H1 (cell line): ENCODE data around the gene NTN5. TPM values are rescaled to one million over a fixed set of nuclear protein-coding genes. Genes with fewer than 3 reads are reported as not detected.

Experiments used
- CTCF ChIA-PET: fragments of 300-600 bp; sonication (Branson Sonifier 250); formaldehyde crosslinking; loops from one replicate; lab custom pipeline; 2021; ENCODE audit not compliant: partially characterized antibody; lab: Charles Lee
- POLR2A ChIA-PET: fragments of 300-600 bp; sonication (Branson Sonifier 250); formaldehyde crosslinking; loops from one replicate; lab custom pipeline; 2021; ENCODE audit warnings: inconsistent platforms; ENCODE audit not compliant: partially characterized antibody; lab: Charles Lee
- DNase-seq, 2 experiments: peaks; one replicate each; pipeline versions ENCODE4 v3.0.0 to v3.0.0-alpha.2; 2010 to 2022; ENCODE audit warnings: low spot score in 2 of 2, low read depth in 1 of 2, mixed read lengths in 1 of 2
- FAIRE-seq: peaks from 2 replicates; lab custom pipeline; 2011; peaks lifted over from hg19 to GRCh38; lab: Jason Lieb, UNC
- H2AFZ ChIP-seq: 2 replicates; pipeline ENCODE4 v1.8.1; 2012; ENCODE audit warnings: low read length, inconsistent platforms
- H2AK5ac ChIP-seq: 2 replicates; pipeline ENCODE4 v1.6.1; 2013; ENCODE audit warnings: low read depth, low read length
- H2BK120ac ChIP-seq: replicated peaks from 2 replicates; pipeline ENCODE3; 2013; ENCODE audit warnings: low read depth, low read length, inconsistent platforms
- H2BK12ac ChIP-seq: 2 replicates; pipeline ENCODE4 v1.6.1; 2013; ENCODE audit warnings: low read depth, low read length
- H2BK15ac ChIP-seq: 2 replicates; pipeline ENCODE4 v1.6.1; 2013; ENCODE audit warnings: low read length
- H2BK20ac ChIP-seq: 2 replicates; pipeline ENCODE4 v1.6.1; 2013; ENCODE audit warnings: low read length
- H2BK5ac ChIP-seq: 2 replicates; pipeline ENCODE4 v1.6.1; 2013; ENCODE audit warnings: low read depth, low read length
- H3K14ac ChIP-seq: 2 replicates; pipeline ENCODE4 v1.6.1; 2013; ENCODE audit warnings: inconsistent platforms; ENCODE audit not compliant: insufficient read length
- H3K18ac ChIP-seq: 2 replicates; pipeline ENCODE4 v1.6.1; 2013; ENCODE audit warnings: low read length; ENCODE audit errors: extremely low read depth
- H3K23ac ChIP-seq: 2 replicates; pipeline ENCODE4 v1.6.1; 2013; ENCODE audit warnings: inconsistent platforms; ENCODE audit not compliant: insufficient read length
- H3K23me2 ChIP-seq: 2 replicates; pipeline ENCODE4 v1.6.1; 2013; ENCODE audit warnings: low read depth, low read length
- H3K27ac ChIP-seq: 2 replicates; pipeline ENCODE4 v1.6.1; 2011; ENCODE audit warnings: low read depth, low read length, inconsistent platforms
- H3K27me3 ChIP-seq, 4 experiments: replicated peaks in 1 of 4; 1 replicate in 1 of 4; 2 replicates in 3 of 4; pipeline versions ENCODE4 v1.6.1 to v1.8.1; 2011 to 2013; ENCODE audit warnings: low read length in 3 of 4, mild to moderate bottlenecking in 3 of 4, inconsistent platforms in 2 of 4, mixed read lengths in 2 of 4, moderate library complexity in 1 of 4; ENCODE audit not compliant: control insufficient read depth in 3 of 4, insufficient read depth in 3 of 4; ENCODE audit errors: extremely low read depth in 1 of 4
- H3K36me3 ChIP-seq, 4 experiments: 2 replicates each; pipeline versions ENCODE4 v1.6.1 to v1.8.1; 2011 to 2013; ENCODE audit warnings: mild to moderate bottlenecking in 4 of 4, low read length in 3 of 4, moderate library complexity in 2 of 4, control low read depth in 1 of 4, inconsistent platforms in 1 of 4; ENCODE audit not compliant: insufficient read depth in 4 of 4, control insufficient read depth in 2 of 4
- H3K4ac ChIP-seq: replicated peaks from 2 replicates; pipeline ENCODE3; 2013; ENCODE audit warnings: low read length, low read depth, mixed read lengths, inconsistent platforms; ENCODE audit not compliant: insufficient read length
- H3K4me1 ChIP-seq, 4 experiments: replicated peaks in 1 of 4; 1 replicate in 1 of 4; 2 replicates in 3 of 4; pipeline versions ENCODE4 v1.6.1 to v1.8.1; 2011 to 2013; ENCODE audit warnings: low read length in 3 of 4, inconsistent platforms in 2 of 4, mixed read lengths in 1 of 4; ENCODE audit not compliant: insufficient read depth in 4 of 4, control insufficient read depth in 3 of 4
- H3K4me2 ChIP-seq, 2 experiments: 2 replicates each; pipeline versions ENCODE4 v1.6.1 to v1.8.1; 2011 to 2013; ENCODE audit warnings: low read depth in 2 of 2, low read length in 2 of 2, control low read depth in 1 of 2, inconsistent platforms in 1 of 2, mild to moderate bottlenecking in 1 of 2; ENCODE audit not compliant: insufficient read depth in 1 of 2
- H3K4me3 ChIP-seq, 4 experiments: fragments of 200-600, 300-600 bp in 1 of 4; sonication (generic), shearing (Covaris generic), sonication (Bioruptor Twin) in 1 of 4; 2 replicates each; pipeline versions ENCODE4 v1.5.1 to v1.8.1; 2011 to 2016; ENCODE audit warnings: low read length in 4 of 4, low read depth in 3 of 4, control low read depth in 2 of 4, inconsistent platforms in 2 of 4, mild to moderate bottlenecking in 2 of 4, mixed read lengths in 1 of 4, moderate library complexity in 1 of 4; ENCODE audit not compliant: insufficient read depth in 2 of 4; ENCODE audit errors: extremely low read depth in 1 of 4
- H3K56ac ChIP-seq: replicated peaks from 2 replicates; pipeline ENCODE3; 2013; ENCODE audit warnings: low read depth, mild to moderate bottlenecking, mixed read lengths, low read length, inconsistent platforms; ENCODE audit not compliant: insufficient read length
- H3K79me1 ChIP-seq: 2 replicates; pipeline ENCODE4 v1.6.1; 2013; ENCODE audit warnings: low read depth, low read length, control low read depth
- H3K79me2 ChIP-seq, 2 experiments: 2 replicates each; pipeline versions ENCODE4 v1.6.1 to v1.8.1; 2012 to 2013; ENCODE audit warnings: low read length in 2 of 2, mild to moderate bottlenecking in 2 of 2, inconsistent platforms in 1 of 2; ENCODE audit not compliant: insufficient read depth in 2 of 2, control insufficient read depth in 1 of 2
- H3K9ac ChIP-seq, 4 experiments: replicated peaks in 1 of 4; 1 replicate in 1 of 4; 2 replicates in 3 of 4; pipeline versions ENCODE4 v1.6.1 to v1.8.1; 2011 to 2013; ENCODE audit warnings: low read depth in 3 of 4, low read length in 3 of 4, control low read depth in 2 of 4, mild to moderate bottlenecking in 2 of 4, moderate library complexity in 2 of 4, inconsistent platforms in 1 of 4; ENCODE audit errors: extremely low read depth in 1 of 4
- H3K9me3 ChIP-seq, 2 experiments: 2 replicates each; pipeline versions ENCODE4 v1.6.1 to v1.8.1; 2012 to 2013; ENCODE audit warnings: mild to moderate bottlenecking in 2 of 2, moderate library complexity in 2 of 2, control low read depth in 1 of 2, inconsistent platforms in 1 of 2, low read depth in 1 of 2, low read length in 1 of 2, mixed read lengths in 1 of 2; ENCODE audit not compliant: insufficient read depth in 2 of 2
- H4K20me1 ChIP-seq, 2 experiments: replicated peaks in 1 of 2; 2 replicates each; pipeline versions ENCODE3 to v1.8.1; 2011 to 2013; ENCODE audit warnings: inconsistent platforms in 2 of 2, low read length in 2 of 2, mild to moderate bottlenecking in 1 of 2; ENCODE audit not compliant: insufficient read depth in 2 of 2, control insufficient read depth in 1 of 2
- H4K5ac ChIP-seq: 2 replicates; pipeline ENCODE4 v1.6.1; 2013; ENCODE audit warnings: low read length, low read depth, mixed read lengths, inconsistent platforms; ENCODE audit not compliant: insufficient read length
- H4K8ac ChIP-seq: 2 replicates; pipeline ENCODE4 v1.8.0; 2013; ENCODE audit warnings: mild to moderate bottlenecking, moderate library complexity, low read length, inconsistent platforms; ENCODE audit not compliant: insufficient read depth; ENCODE audit errors: extremely low read depth
- H4K91ac ChIP-seq: replicated peaks from 2 replicates; pipeline ENCODE3; 2013; ENCODE audit warnings: low read length, mixed read lengths, inconsistent platforms; ENCODE audit not compliant: insufficient read length
- POLR2AphosphoS5 ChIP-seq: IDR thresholded peaks from 2 replicates; pipeline ENCODE4 v1.6.1; 2011; ENCODE audit warnings: low read depth, low read length
- POU5F1 ChIP-seq: IDR thresholded peaks from 2 replicates; pipeline ENCODE4 v1.6.1; 2011; ENCODE audit warnings: low read depth, mild to moderate bottlenecking, low read length, moderate library complexity
- WGBS, 2 experiments: shearing (Covaris generic) in 1 of 2; methylation state at CpG; one replicate each; pipeline versions ENCODE4 v1.1.6 to v1.1.7; 2013 to 2015; ENCODE audit warnings: low lambda C conversion rate in 2 of 2, mixed read lengths in 2 of 2, inconsistent platforms in 1 of 2, low coverage in 1 of 2, missing lambda C conversion rate in 1 of 2; ENCODE audit not compliant: insufficient replicate concordance in 2 of 2, insufficient coverage in 1 of 2, insufficient read length in 1 of 2; ENCODE audit errors: extremely low coverage in 1 of 2, missing lambda C conversion rate in 1 of 2; 5-methylcytosine and 5-hydroxymethylcytosine counted together
- polyA plus RNA-seq, 7 experiments: library from polyadenylated mRNA; depleted of rRNA in 3 of 7; stranded (reverse) in 5 of 7; unstranded in 2 of 7; fragments of >200 nt in 5 of 7; fragments of 200-250 nt in 2 of 7; gene quantifications; 1 replicate in 5 of 7; 2 replicates in 1 of 7; 4 replicates in 1 of 7; pipeline versions ENCODE4 v1.2.1 to v1.2.3, GENCODE V29; 2011 to 2013; ENCODE audit warnings: missing spikeins in 2 of 7, mixed read lengths in 2 of 7
- total RNA-seq: library from RNA; stranded (reverse); fragmentation: NEBNext Ultra II Directional; extraction: Animal tissue kit (Norgen Biotek cat#: 25700); gene quantifications from 2 replicates; pipeline ENCODE4 v1.2.1, GENCODE V29; 2021

Gene NTN5
- total and polyA plus RNA-seq, 2 of the 8 experiments (the other 6 are each of a cell fraction or from before 2014, with no cell fraction given) = 0.47 to 0.85 TPM

- Histone ChIP-seq H3K36me3 (peaks cover 0 to 6% (median under 1%) of the 10 kb centered on the region in 4 experiments; a peak in 1 of 8 replicates), H3K23me2 (peaks cover 17% of the 10 kb centered on the region), H2BK120ac (no peak overlapping the region), H2BK12ac (no peak overlapping the region; the same call in 1 of the 2 replicates), H3K56ac (no peak overlapping the region), H3K79me2 (0 out of 4 replicates have a peak, but pooled peaks cover 0 to 1% of the 10 kb centered on the region in 2 experiments), H3K18ac (0 out of 2 replicates have a peak overlapping the region, but pooled peaks have one; percentile 29), H4K91ac (peak overlapping the region; percentile 48)
- DNase-seq (no peak), FAIRE-seq (no peak)
- 63% methylated on average over 3 of the region's 3 CpGs; no CpG with 5 or more reads in 1 of the 2 experiments for WGBS, 2 experiments
- TF ChIP-seq POU5F1 (no peak), POLR2AphosphoS5 (0 out of 2 replicates have a peak, but pooled peaks have one; percentile 10)
- TF ChIP-seq, all 59 proteins: peak for 1
- Histone ChIP-seq H3K4me1 (peaks cover 4 to 29% (median 22%) of the 10 kb centered on the region in 4 experiments), H3K4me2 (peak overlapping the region; percentile 69 to 83), H2BK15ac (no peak overlapping the region), H3K9ac (peak overlapping the region in 2 of 4 experiments; percentile 45 to 48; a peak in 2 of 7 replicates), H3K4ac (no peak overlapping the region), H2AK5ac (no peak overlapping the region), H3K14ac (no peak overlapping the region), H3K23ac (no peak overlapping the region), H3K27me3 (no peaks in the 10 kb centered on the region; a peak in 1 of 7 replicates), H4K20me1 (peaks cover 2 to 8% of the 10 kb centered on the region in 2 experiments), H3K4me3 (peak overlapping the region; percentile 3 to 55 (median 28); a peak in 5 of 8 replicates), H2BK5ac (no peak overlapping the region; the same call in 1 of the 2 replicates), H2AFZ (no peak overlapping the region), H3K9me3 (no peaks in the 10 kb centered on the region), H3K27ac (peak overlapping the region; percentile 71; the same call in 1 of the 2 replicates), H4K5ac (peak overlapping the region; percentile 31), H2BK20ac (no peak overlapping the region), H3K79me1 (no peaks in the 10 kb centered on the region), H4K8ac (no peak overlapping the region)
- ChIA-PET CTCF (interaction anchor here (0.5 to 1.9 kb wide), 12 partner anchors 9 to 433 kb away, joined by 3 to 7 read pairs (median 3); partner anchors contain the start of gene CA11), POLR2A (interaction anchor here (0.9 to 30.9 kb wide), 13 partner anchors 10 to 275 kb away, joined by 3 to 788 read pairs (median 4); partner anchors contain the start of genes CA11, FAM83E, RPL18 and SPACA4)
These were observed 41.6 kb downstream of the NTN5 start for GRCh38 chr19:48631225-48631624.
